H9 (cell line): ENCODE measurements around the gene SELE. TPM values are rescaled to one million over a fixed set of nuclear protein-coding genes. Genes with fewer than 3 reads are reported as not detected.

Source experiments
- DNase-seq: peaks from one replicate; pipeline ENCODE4 v3.0.0-alpha.2; 2017
- H2AFZ ChIP-seq: one replicate; pipeline ENCODE4 v1.6.1; 2013; ENCODE audit warnings: mild to moderate bottlenecking, low read length, control low read depth, moderate library complexity
- H2AK5ac ChIP-seq: 2 replicates; pipeline ENCODE4 v1.6.1; 2013; ENCODE audit warnings: low read length, control low read depth, mixed read lengths; ENCODE audit not compliant: insufficient read length
- H2BK120ac ChIP-seq: one replicate; pipeline ENCODE4 v1.6.1; 2013; ENCODE audit warnings: low read depth, mild to moderate bottlenecking, low read length, control low read depth, inconsistent platforms; ENCODE audit not compliant: poor library complexity, severe bottlenecking
- H2BK12ac ChIP-seq: 2 replicates; pipeline ENCODE4 v1.6.1; 2013; ENCODE audit warnings: low read length, control low read depth, mixed read lengths, low read depth; ENCODE audit not compliant: insufficient read length
- H2BK15ac ChIP-seq: 2 replicates; pipeline ENCODE4 v1.6.1; 2013; ENCODE audit warnings: low read depth, low read length, control low read depth
- H2BK20ac ChIP-seq: one replicate; pipeline ENCODE4 v1.6.1; 2013; ENCODE audit warnings: low read depth, mild to moderate bottlenecking, low read length, control low read depth, inconsistent platforms; ENCODE audit not compliant: poor library complexity, severe bottlenecking
- H2BK5ac ChIP-seq: 2 replicates; pipeline ENCODE4 v1.6.1; 2013; ENCODE audit warnings: low read length, control low read depth, mixed read lengths; ENCODE audit not compliant: insufficient read length
- H3K14ac ChIP-seq: 2 replicates; pipeline ENCODE4 v1.6.1; 2013; ENCODE audit warnings: low read length, control low read depth; ENCODE audit not compliant: insufficient read depth
- H3K18ac ChIP-seq: 2 replicates; pipeline ENCODE4 v1.6.1; 2013; ENCODE audit warnings: low read depth, mild to moderate bottlenecking, mixed read lengths, low read length, control low read depth; ENCODE audit not compliant: insufficient read length
- H3K23ac ChIP-seq: 2 replicates; pipeline ENCODE4 v1.6.1; 2013; ENCODE audit warnings: low read length, control low read depth, mixed read lengths, low read depth; ENCODE audit not compliant: insufficient read length
- H3K23me2 ChIP-seq: 2 replicates; pipeline ENCODE4 v1.6.1; 2013; ENCODE audit warnings: low read depth, mild to moderate bottlenecking, mixed read lengths, low read length, control low read depth; ENCODE audit not compliant: insufficient read length, poor library complexity, severe bottlenecking
- H3K27ac ChIP-seq: 2 replicates; pipeline ENCODE4 v1.5.1; 2013; ENCODE audit warnings: low read length, control low read depth, mixed read lengths, low read depth; ENCODE audit not compliant: insufficient read length
- H3K27me3 ChIP-seq: 2 replicates; pipeline ENCODE4 v1.6.1; 2013; ENCODE audit warnings: low read length, control low read depth, inconsistent platforms; ENCODE audit not compliant: insufficient read depth
- H3K4ac ChIP-seq: 2 replicates; pipeline ENCODE4 v1.6.1; 2013; ENCODE audit warnings: low read depth, mild to moderate bottlenecking, control low read depth, inconsistent platforms, low read length, moderate library complexity
- H3K4me1 ChIP-seq: 2 replicates; pipeline ENCODE4 v1.6.1; 2013; ENCODE audit warnings: low read length, control low read depth, inconsistent platforms; ENCODE audit not compliant: insufficient read depth
- H3K4me2 ChIP-seq: 2 replicates; pipeline ENCODE4 v1.6.1; 2013; ENCODE audit warnings: low read length, control low read depth, mixed read lengths; ENCODE audit not compliant: insufficient read length, insufficient read depth
- H3K56ac ChIP-seq: 2 replicates; pipeline ENCODE4 v1.6.1; 2013; ENCODE audit warnings: low read depth, mild to moderate bottlenecking, mixed read lengths, low read length, control low read depth; ENCODE audit not compliant: insufficient read length
- H3K79me1 ChIP-seq: 2 replicates; pipeline ENCODE4 v1.6.1; 2013; ENCODE audit warnings: low read depth, mild to moderate bottlenecking, moderate library complexity, low read length, control low read depth, inconsistent platforms; ENCODE audit not compliant: insufficient read depth, poor library complexity, severe bottlenecking
- H3K79me2 ChIP-seq: 2 replicates; pipeline ENCODE4 v1.6.1; 2013; ENCODE audit warnings: low read length, control low read depth, inconsistent platforms; ENCODE audit not compliant: insufficient read depth
- H3K9ac ChIP-seq: 2 replicates; pipeline ENCODE4 v1.6.1; 2013; ENCODE audit warnings: low read length, control low read depth, mixed read lengths; ENCODE audit not compliant: insufficient read length; ENCODE audit errors: extremely low read depth
- H3K9me3 ChIP-seq: one replicate; pipeline ENCODE4 v1.6.1; 2013; ENCODE audit warnings: low read depth, low read length, inconsistent platforms; ENCODE audit not compliant: control insufficient read depth
- H3T11ph ChIP-seq: one replicate; pipeline ENCODE4 v1.6.1; 2013; ENCODE audit warnings: mild to moderate bottlenecking, low read length, control low read depth, inconsistent platforms
- H4K20me1 ChIP-seq: one replicate; pipeline ENCODE4 v1.6.1; 2013; ENCODE audit not compliant: control insufficient read depth, insufficient read length, insufficient read depth
- H4K5ac ChIP-seq: 2 replicates; pipeline ENCODE4 v1.6.1; 2013; ENCODE audit warnings: low read depth, mild to moderate bottlenecking, mixed read lengths, low read length, control low read depth; ENCODE audit not compliant: insufficient read length
- H4K8ac ChIP-seq: replicated peaks from 2 replicates; pipeline ENCODE4 v1.6.1; 2013; ENCODE audit warnings: low read length, control low read depth, mixed read lengths, low read depth; ENCODE audit not compliant: insufficient read length
- H4K91ac ChIP-seq: 2 replicates; pipeline ENCODE4 v1.6.1; 2013; ENCODE audit warnings: low read depth, mild to moderate bottlenecking, moderate library complexity, mixed read lengths, low read length, control low read depth; ENCODE audit not compliant: insufficient read length
- H3K27ac Mint-ChIP-seq, 3 experiments: 2 replicates in 2 of 3; 3 replicates in 1 of 3; pipeline ENCODE4 v1.8.0; 2020 to 2021; ENCODE audit warnings: mixed read lengths in 3 of 3, mild to moderate bottlenecking in 1 of 3, moderate library complexity in 1 of 3
- H3K27me3 Mint-ChIP-seq: 2 replicates; pipeline ENCODE4 v1.8.0; 2021; ENCODE audit warnings: low read depth, mild to moderate bottlenecking, moderate library complexity, mixed read lengths
- H3K36me3 Mint-ChIP-seq, 3 experiments: 2 replicates in 2 of 3; 3 replicates in 1 of 3; pipeline ENCODE4 v1.8.0; 2020 to 2021; ENCODE audit warnings: low read depth in 3 of 3, mixed read lengths in 3 of 3; ENCODE audit not compliant: insufficient read depth in 1 of 3
- H3K4me1 Mint-ChIP-seq, 2 experiments: 2 replicates each; pipeline ENCODE4 v1.8.0; 2020; ENCODE audit warnings: mixed read lengths in 2 of 2
- H3K4me3 Mint-ChIP-seq, 2 experiments: 2 replicates in 1 of 2; 3 replicates in 1 of 2; pipeline ENCODE4 v1.8.0; 2020 to 2021; ENCODE audit warnings: mild to moderate bottlenecking in 2 of 2, mixed read lengths in 2 of 2, moderate library complexity in 1 of 2
- H3K9me3 Mint-ChIP-seq, 2 experiments: 2 replicates in 1 of 2; 3 replicates in 1 of 2; pipeline ENCODE4 v1.8.0; 2020; ENCODE audit warnings: mild to moderate bottlenecking in 2 of 2, mixed read lengths in 2 of 2, moderate library complexity in 1 of 2
- CTCF ChIP-seq: fragments of 200-600 bp; sonication (generic); conservative IDR thresholded peaks from 3 replicates; pipeline ENCODE4 v1.8.0; 2021; ENCODE audit warnings: antibody characterized with exemption, mild to moderate bottlenecking
- WGBS: extraction: QIAGEN DNeasy Blood & Tissue Kit; methylation state at CpG from one replicate; pipeline ENCODE4 v1.1.7; 2013; ENCODE audit warnings: missing lambda C conversion rate, low lambda C conversion rate, mixed read lengths; ENCODE audit not compliant: insufficient read length; ENCODE audit errors: extremely low coverage; 5-methylcytosine and 5-hydroxymethylcytosine counted together
- total RNA-seq: library from RNA; stranded (reverse); gene quantifications from 2 replicates; pipeline ENCODE4 v1.2.1, GENCODE V29; 2021

SELE gene
- total RNA-seq, 1 experiment from 2014 or later, result not detected

DNA sequence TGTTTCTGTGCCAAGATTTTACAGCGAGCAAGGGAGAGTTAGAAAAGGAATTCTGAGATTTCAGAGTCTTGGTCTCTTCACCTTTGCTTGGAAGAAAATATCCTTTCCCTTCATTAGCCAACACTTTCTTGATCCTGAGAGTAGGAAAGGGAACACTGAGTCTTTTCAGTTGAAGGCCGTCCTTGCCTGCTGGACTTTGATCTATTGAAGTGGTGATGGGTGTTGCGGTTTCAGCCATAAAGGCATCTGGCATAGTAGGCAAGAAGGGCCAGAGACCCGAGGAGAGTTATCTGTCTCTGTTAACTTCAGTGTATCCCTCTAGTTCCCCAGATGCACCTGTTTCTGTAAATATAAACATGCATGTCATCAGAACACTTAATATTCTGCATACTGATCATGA, 9.7 kb downstream of the SELE start:
- Histone ChIP-seq H3K4me2 (no peak overlapping the region), H2BK120ac (no peak overlapping the region), H2AK5ac (no peak overlapping the region), H2BK15ac (no peak overlapping the region), H4K5ac (no peak overlapping the region), H3K27me3 (0 out of 2 replicates have a peak, but pooled peaks cover 2% of the 10 kb centered on the region), H3K79me1 (no peaks in the 10 kb centered on the region), H4K8ac (no peak overlapping the region), H2AFZ (no peak overlapping the region), H4K20me1 (no peaks in the 10 kb centered on the region), H3K9me3 (no peaks in the 10 kb centered on the region), H4K91ac (no peak overlapping the region), H2BK5ac (no peak overlapping the region), H3K4me1 (no peaks in the 10 kb centered on the region), H3K4ac (no peak overlapping the region), H3K79me2 (no peaks in the 10 kb centered on the region), H3T11ph (no peak overlapping the region), H3K56ac (no peak overlapping the region), H3K14ac (no peak overlapping the region), H3K9ac (no peak overlapping the region), H3K23ac (no peak overlapping the region), H3K18ac (no peak overlapping the region), H3K23me2 (no peaks in the 10 kb centered on the region), H3K27ac (no peak overlapping the region), H2BK20ac (no peak overlapping the region), H2BK12ac (no peak overlapping the region)
- Mint-ChIP-seq H3K27me3 (no peaks in the 10 kb centered on the region), H3K4me3 (no peak overlapping the region), H3K4me1 (no peaks in the 10 kb centered on the region), H3K36me3 (no peaks in the 10 kb centered on the region), H3K27ac (no peak overlapping the region), H3K9me3 (peaks cover 0 to 2% of the 10 kb centered on the region in 2 experiments; a peak in 2 of 5 replicates)
- WGBS, result no CpG with 5 or more reads among the region's 4 CpGs
- DNase-seq, result no peak
- TF ChIP-seq CTCF, result no peak
